IgD-negative memory B cell (primary cell): ENCODE measurements around the gene SLC27A1. TPM values are rescaled to one million over a fixed set of nuclear protein-coding genes. Genes with fewer than 3 reads are reported as not detected.
"Not testable (repeated sequence)": the region's sequence is repeated elsewhere in the genome, so short reads cannot be mapped to it uniquely, and the experiment has no call there.

Experiments used
- H3K27ac Mint-ChIP-seq, 3 donors: one replicate each; pipeline ENCODE4 v1.8.0; 2020 to 2022; ENCODE audit warnings: mild to moderate bottlenecking in 3 of 3, mixed read lengths in 3 of 3, moderate library complexity in 1 of 3
- H3K27me3 Mint-ChIP-seq: one replicate; pipeline ENCODE4 v1.8.0; 2021; ENCODE audit warnings: mixed read lengths
- H3K36me3 Mint-ChIP-seq: one replicate; pipeline ENCODE4 v1.8.0; 2020; ENCODE audit warnings: mild to moderate bottlenecking, mixed read lengths
- H3K4me1 Mint-ChIP-seq, 3 donors: one replicate each; pipeline ENCODE4 v1.8.0; 2020 to 2022; ENCODE audit warnings: mixed read lengths in 3 of 3, mild to moderate bottlenecking in 1 of 3
- H3K4me3 Mint-ChIP-seq, 4 donors: one replicate each; pipeline ENCODE4 v1.8.0; 2020 to 2022; ENCODE audit warnings: mild to moderate bottlenecking in 4 of 4, mixed read lengths in 4 of 4, moderate library complexity in 3 of 4
- H3K9me3 Mint-ChIP-seq, 3 donors: one replicate each; pipeline ENCODE4 v1.8.0; 2020 to 2021; ENCODE audit warnings: mixed read lengths in 3 of 3, mild to moderate bottlenecking in 1 of 3
- polyA plus RNA-seq: library from polyadenylated mRNA; unstranded; fragments of 300-500 nt; fragmentation: Illumina TruSeq; gene quantifications from one replicate; pipeline ENCODE4 v1.2.3, GENCODE V29; 2021

Gene SLC27A1
- polyA plus RNA-seq, 1 donor from 2014 or later: 4.5 TPM

DNA sequence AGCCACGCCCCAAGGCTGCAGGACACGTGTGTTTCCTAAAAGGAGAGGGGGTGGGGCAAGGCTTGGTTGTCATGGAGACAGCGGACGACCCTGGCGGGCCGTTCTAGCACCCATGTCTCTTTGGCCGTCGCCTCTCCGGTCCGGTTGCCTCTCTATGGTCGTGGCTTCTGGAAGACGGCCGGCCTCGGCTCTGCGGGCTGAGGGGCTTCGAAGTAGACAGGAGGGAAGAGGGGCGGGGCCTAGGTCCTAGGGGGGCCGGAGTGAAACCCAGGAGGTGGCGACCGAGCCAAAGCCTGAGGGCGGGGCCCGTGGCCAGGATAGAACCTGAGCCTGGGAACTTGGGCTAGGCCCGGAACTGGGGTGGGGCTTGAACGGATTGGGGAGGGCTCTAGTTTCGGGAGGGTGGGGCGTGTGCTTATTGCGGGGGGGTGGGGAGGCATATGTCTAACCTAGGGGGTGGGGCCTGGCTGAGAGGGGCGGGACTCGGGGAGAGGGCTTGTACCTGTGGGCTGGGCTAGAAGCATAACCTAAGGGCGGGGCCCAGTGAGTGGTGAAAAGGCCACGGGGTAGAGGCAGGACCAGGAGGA, 750 bp upstream of the SLC27A1 start:
- Mint-ChIP-seq H3K9me3 (no peaks in the 10 kb centered on the region), H3K27me3 (no peaks in the 10 kb centered on the region), H3K36me3 (peaks cover 3% of the 10 kb centered on the region), H3K4me3 (peak overlapping the region; percentile 79 to 98 (median 97)), H3K27ac (peak overlapping the region; percentile 32 to 96 (median 82)), H3K4me1 (peaks cover 3 to 16% (median 13%) of the 10 kb centered on the region in 3 donors)

GRCh38 chr19:17471410-17472125, 1.2 kb downstream of the SLC27A1 start:
- Mint-ChIP-seq H3K9me3 (no peaks in the 10 kb centered on the region), H3K27ac (peak overlapping the region in 1 of 3 donors; percentile 73), H3K4me1 (peaks cover 0 to 12% (median 11%) of the 10 kb centered on the region in 3 donors), H3K4me3 (peak overlapping the region; percentile 79 to 97 (median 94)), H3K36me3 (peaks cover 3% of the 10 kb centered on the region), H3K27me3 (no peaks in the 10 kb centered on the region)

- H3K4me1 Mint-ChIP-seq: peaks cover 0 to 12% (median 10%) of the 10 kb centered on the region in 3 donors
- no peak overlapping the region for H3K27ac Mint-ChIP-seq
- H3K4me3 Mint-ChIP-seq: peak overlapping the region in 2 of 4 donors; percentile 43 to 79
- peaks cover 3% of the 10 kb centered on the region for H3K36me3 Mint-ChIP-seq
- H3K9me3 Mint-ChIP-seq: no peaks in the 10 kb centered on the region
- H3K27me3 Mint-ChIP-seq: no peaks in the 10 kb centered on the region
Observed at GRCh38 chr19:17473041-17473440, 2.7 kb downstream of the SLC27A1 start.

DNA sequence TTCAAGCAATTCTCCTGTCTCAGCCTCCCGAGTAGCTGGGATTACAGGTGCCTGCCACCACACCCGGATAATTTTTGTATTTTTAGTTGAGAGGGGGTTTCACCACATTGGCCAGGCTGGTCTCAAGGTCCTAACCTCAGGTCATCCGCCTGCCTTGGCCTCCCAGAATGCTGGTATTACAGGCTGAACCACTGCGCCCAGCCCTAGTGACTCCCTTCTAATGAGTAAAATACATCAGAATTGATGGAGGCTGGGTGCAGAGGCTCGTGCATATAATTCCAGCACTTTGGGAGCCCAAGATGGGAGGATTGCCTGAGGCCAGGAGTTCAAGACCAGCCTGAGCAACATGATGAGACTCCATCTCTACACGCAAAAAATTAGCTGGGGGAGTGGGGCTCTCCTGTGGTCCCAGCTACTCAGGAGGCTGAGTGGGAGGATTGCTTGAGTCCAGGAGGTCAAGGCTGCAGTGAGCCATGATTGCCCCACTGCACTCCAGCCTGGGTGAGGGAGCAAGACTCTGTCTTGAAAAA, 4.8 kb downstream of the SLC27A1 start:
- not testable (repeated sequence) for H3K4me1 Mint-ChIP-seq, H3K27ac Mint-ChIP-seq, H3K27me3 Mint-ChIP-seq, H3K36me3 Mint-ChIP-seq, H3K4me3 Mint-ChIP-seq, H3K9me3 Mint-ChIP-seq

DNA sequence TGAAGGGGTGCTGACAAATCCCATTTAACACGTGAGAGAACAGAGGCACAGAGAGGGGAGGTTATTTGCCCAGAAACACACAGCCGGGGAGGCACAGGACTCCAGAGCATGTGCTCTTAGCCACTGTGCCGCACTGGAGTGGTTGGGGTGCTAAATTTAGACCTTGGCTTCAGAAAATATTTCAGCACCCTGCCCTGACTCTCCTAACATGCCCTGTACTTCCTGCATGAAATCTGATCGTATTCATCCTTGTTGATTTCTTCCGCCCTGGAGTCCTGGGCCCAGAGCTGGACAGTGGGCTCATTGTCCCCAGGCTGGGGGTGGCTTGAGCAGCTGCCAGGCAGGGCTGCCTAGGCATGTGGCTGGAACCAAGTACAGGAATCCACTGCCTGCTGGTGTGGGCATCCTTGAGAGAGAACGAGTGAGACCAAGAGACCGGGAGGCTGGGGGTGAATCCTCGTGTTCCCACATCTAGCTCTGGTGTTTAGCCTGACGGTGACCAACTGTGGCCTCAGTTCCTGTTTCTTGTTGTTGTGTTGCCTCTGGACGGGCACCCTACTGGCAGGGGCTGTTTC, 5.3 kb downstream of the SLC27A1 start:
- no peaks in the 10 kb centered on the region for H3K27me3 Mint-ChIP-seq
- peaks cover 3% of the 10 kb centered on the region for H3K36me3 Mint-ChIP-seq
- H3K9me3 Mint-ChIP-seq: no peaks in the 10 kb centered on the region
- peaks cover 0 to 4% (median 0%) of the 10 kb centered on the region in 3 donors for H3K4me1 Mint-ChIP-seq
- no peak overlapping the region for H3K27ac Mint-ChIP-seq
- H3K4me3 Mint-ChIP-seq: no peak overlapping the region

GRCh38 chr19:17479325-17479791, 9.0 kb downstream of the SLC27A1 start:
- H3K4me3 Mint-ChIP-seq: no peak overlapping the region

DNA sequence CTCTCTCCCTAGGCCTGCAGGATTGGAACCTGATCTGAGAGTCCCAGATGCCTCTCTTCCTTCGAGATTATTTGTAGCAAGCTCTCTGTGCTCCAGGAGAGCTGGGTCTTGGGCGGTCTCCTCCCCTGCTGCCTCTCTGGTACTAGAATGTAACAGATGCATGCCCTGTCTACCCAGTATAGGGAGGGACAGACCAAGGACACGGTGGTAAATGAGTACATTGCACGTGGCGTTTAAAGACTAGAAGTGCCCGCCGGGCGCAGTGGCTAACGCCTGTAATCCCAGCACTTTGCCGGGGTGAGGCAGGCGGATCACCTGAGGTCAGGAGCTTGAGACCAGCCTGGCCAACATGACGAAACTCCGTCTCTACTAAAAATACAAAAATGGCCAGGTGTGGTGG, 11.7 kb downstream of the SLC27A1 start:
- H3K9me3 Mint-ChIP-seq: no peaks in the 10 kb centered on the region
- H3K36me3 Mint-ChIP-seq: no peaks in the 10 kb centered on the region
- no peak overlapping the region for H3K27ac Mint-ChIP-seq

More at GRCh38 chr19:17479325-17479791, 9.0 kb downstream of the SLC27A1 start:
- no peak overlapping the region for H3K27ac Mint-ChIP-seq
- no peaks in the 10 kb centered on the region for H3K9me3 Mint-ChIP-seq
- H3K27me3 Mint-ChIP-seq: no peaks in the 10 kb centered on the region
- H3K4me1 Mint-ChIP-seq: no peaks in the 10 kb centered on the region
- H3K36me3 Mint-ChIP-seq: no peaks in the 10 kb centered on the region

DNA sequence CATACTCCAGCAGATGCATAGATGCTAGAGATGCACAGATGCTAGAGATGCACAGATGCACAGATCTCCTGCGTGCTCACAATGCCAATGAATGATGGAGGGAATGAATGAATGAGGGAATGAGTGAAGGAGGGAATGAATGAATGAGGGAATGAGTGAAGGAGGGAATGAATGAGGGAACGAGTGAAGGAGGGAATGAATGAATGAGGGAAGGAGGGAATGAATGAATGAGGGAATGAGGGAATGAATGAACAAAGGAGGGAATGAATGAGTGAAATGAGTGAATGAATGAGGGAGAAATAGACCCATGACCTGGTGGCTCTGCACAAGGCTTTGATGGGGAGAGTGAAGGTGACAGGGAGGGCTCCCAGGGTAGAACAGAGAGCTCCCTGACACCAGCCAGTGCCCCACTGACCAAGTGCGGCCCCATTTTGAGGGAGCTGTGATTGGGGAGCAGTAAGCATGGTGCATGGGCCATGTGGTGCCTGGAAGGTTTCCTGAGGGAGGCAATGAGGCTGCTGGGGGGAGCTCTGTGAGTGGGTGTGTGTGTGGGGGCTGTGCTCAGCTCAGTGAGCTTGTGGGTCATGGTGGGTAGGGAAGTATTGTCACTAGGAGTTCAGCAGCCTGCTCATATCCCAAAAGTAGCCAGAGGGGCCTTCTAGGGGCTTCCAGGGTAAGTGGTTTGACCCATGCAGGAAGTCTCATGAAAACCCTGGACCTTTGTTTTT, 12.7 kb downstream of the SLC27A1 start:
- H3K36me3 Mint-ChIP-seq: no peaks in the 10 kb centered on the region
- H3K27ac Mint-ChIP-seq: no peak overlapping the region
- H3K4me1 Mint-ChIP-seq: peaks cover 0 to 1% (median 0%) of the 10 kb centered on the region in 3 donors
- no peaks in the 10 kb centered on the region for H3K27me3 Mint-ChIP-seq
- H3K4me3 Mint-ChIP-seq: no peak overlapping the region
- no peaks in the 10 kb centered on the region for H3K9me3 Mint-ChIP-seq

More for the DNA sequence above, 11.7 kb downstream of the SLC27A1 start:
- Mint-ChIP-seq H3K4me3 (no peak overlapping the region), H3K27me3 (no peaks in the 10 kb centered on the region), H3K4me1 (no peaks in the 10 kb centered on the region)

GRCh38 chr19:17483605-17484002, 13.3 kb downstream of the SLC27A1 start:
- Mint-ChIP-seq H3K4me3 (no peak overlapping the region), H3K27me3 (no peaks in the 10 kb centered on the region), H3K36me3 (no peaks in the 10 kb centered on the region), H3K27ac (no peak overlapping the region), H3K9me3 (no peaks in the 10 kb centered on the region), H3K4me1 (peaks cover 0 to 5% (median 4%) of the 10 kb centered on the region in 3 donors)

- H3K27ac Mint-ChIP-seq: peak overlapping the region in 1 of 3 donors; percentile 69
- no peaks in the 10 kb centered on the region for H3K27me3 Mint-ChIP-seq
- no peaks in the 10 kb centered on the region for H3K36me3 Mint-ChIP-seq
- H3K9me3 Mint-ChIP-seq: no peaks in the 10 kb centered on the region
- H3K4me3 Mint-ChIP-seq: no peak overlapping the region
- peaks cover 3 to 12% (median 10%) of the 10 kb centered on the region in 3 donors for H3K4me1 Mint-ChIP-seq
Observed at GRCh38 chr19:17484520-17485185, 14.3 kb downstream of the SLC27A1 start.

DNA sequence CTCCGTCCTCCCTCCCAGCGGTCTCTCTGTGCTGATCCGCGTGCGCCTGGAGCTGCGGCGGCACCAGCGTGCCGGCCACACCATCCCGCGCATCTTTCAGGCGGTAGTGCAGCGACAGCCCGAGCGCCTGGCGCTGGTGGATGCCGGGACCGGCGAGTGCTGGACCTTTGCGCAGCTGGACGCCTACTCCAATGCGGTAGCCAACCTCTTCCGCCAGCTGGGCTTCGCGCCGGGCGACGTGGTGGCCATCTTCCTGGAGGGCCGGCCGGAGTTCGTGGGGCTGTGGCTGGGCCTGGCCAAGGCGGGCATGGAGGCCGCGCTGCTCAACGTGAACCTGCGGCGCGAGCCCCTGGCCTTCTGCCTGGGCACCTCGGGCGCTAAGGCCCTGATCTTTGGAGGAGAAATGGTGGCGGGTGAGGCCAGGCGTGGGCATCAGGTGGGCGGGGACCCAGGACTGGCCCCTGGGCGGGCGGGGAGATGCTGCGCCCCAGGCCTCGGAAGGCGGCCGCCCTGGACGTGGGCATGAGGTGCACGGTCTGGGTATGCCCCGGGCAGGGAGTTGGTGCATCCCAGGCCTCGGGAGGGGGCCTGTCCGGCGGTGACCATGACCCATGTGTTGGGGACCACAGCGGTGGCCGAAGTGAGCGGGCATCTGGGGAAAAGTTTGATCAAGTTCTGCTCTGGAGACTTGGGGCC, 16.4 kb downstream of the SLC27A1 start:
- Mint-ChIP-seq H3K36me3 (no peaks in the 10 kb centered on the region), H3K4me3 (no peak overlapping the region), H3K9me3 (no peaks in the 10 kb centered on the region), H3K4me1 (peaks cover 3 to 12% (median 10%) of the 10 kb centered on the region in 3 donors), H3K27me3 (no peaks in the 10 kb centered on the region), H3K27ac (no peak overlapping the region)

GRCh38 chr19:17487284-17488121, 17.2 kb downstream of the SLC27A1 start:
- no peaks in the 10 kb centered on the region for H3K27me3 Mint-ChIP-seq
- H3K4me3 Mint-ChIP-seq: peak overlapping the region in 1 of 4 donors; percentile 37

More at GRCh38 chr19:17487284-17488121, 17.2 kb downstream of the SLC27A1 start:
- Mint-ChIP-seq H3K4me1 (peaks cover 3 to 12% (median 10%) of the 10 kb centered on the region in 3 donors), H3K36me3 (no peaks in the 10 kb centered on the region), H3K9me3 (no peaks in the 10 kb centered on the region), H3K27ac (no peak overlapping the region)
